ENCODE results near the gene GNAQ. TPM values are rescaled to one million over a fixed set of nuclear protein-coding genes. Genes with fewer than 3 reads are reported as not detected.
"Not testable (repeated sequence)": the region's sequence is repeated elsewhere in the genome, so short reads cannot be mapped to it uniquely, and the experiment has no call there.

The GNAQ gene
- total RNA-seq, 1 experiment from 2014 or later, result 34.1 TPM

GRCh38 chr9:77864211-77864889 lies 167.3 kb downstream of the GNAQ start:
- Mint-ChIP-seq H3K27ac (ENCODE audit: unreplicated experiment) (no peak overlapping the region), H3K9me3 (ENCODE audit: low read depth, unreplicated experiment) (peaks cover 13% of the 10 kb centered on the region), H3K4me1 (ENCODE audit: low read depth, unreplicated experiment) (peaks cover 10% of the 10 kb centered on the region), H3K36me3 (ENCODE audit: insufficient read depth, unreplicated experiment) (no peaks in the 10 kb centered on the region), H3K27me3 (ENCODE audit: unreplicated experiment) (no peaks in the 10 kb centered on the region), H3K4me3 (ENCODE audit: low read depth, unreplicated experiment) (no peak overlapping the region)
- intact Hi-C loops (cut with micrococcal nuclease; ENCODE audit: unreplicated experiment), result no loop called here
- TF ChIP-seq, protein P1, sequence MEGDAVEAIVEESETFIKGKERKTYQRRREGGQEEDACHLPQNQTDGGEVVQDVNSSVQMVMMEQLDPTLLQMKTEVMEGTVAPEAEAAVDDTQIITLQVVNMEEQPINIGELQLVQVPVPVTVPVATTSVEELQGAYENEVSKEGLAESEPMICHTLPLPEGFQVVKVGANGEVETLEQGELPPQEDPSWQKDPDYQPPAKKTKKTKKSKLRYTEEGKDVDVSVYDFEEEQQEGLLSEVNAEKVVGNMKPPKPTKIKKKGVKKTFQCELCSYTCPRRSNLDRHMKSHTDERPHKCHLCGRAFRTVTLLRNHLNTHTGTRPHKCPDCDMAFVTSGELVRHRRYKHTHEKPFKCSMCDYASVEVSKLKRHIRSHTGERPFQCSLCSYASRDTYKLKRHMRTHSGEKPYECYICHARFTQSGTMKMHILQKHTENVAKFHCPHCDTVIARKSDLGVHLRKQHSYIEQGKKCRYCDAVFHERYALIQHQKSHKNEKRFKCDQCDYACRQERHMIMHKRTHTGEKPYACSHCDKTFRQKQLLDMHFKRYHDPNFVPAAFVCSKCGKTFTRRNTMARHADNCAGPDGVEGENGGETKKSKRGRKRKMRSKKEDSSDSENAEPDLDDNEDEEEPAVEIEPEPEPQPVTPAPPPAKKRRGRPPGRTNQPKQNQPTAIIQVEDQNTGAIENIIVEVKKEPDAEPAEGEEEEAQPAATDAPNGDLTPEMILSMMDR (IDR thresholded peaks at IDR 0.05; ENCODE audit: unreplicated experiment), result no peak
- no peak for DNase-seq
- CTCF ChIA-PET, result interaction anchor here (1.6 kb wide), 1 partner anchor 16 kb away, joined by 4 read pairs; no protein-coding TSS in a partner anchor
- no TSS peak for BruUV-seq (replicated peaks)

DNA sequence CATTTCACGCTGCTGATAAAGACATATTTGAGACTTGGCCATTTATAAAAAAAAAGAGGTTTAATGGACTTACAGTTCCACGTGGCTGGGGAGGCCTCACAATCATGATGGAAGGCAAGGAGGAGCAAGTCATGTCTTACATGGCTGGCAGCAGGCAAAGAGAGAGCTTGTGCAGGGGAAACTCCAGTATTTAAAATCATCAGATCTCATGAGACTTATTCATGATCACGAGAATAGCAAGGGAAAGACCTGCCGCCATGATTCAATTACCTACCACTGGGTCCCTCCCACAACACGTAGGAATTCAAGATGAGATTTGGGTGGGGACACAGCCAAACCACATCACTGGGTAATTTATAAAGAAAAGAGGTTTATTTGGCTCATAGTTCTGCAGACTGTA lies 168.0 kb downstream of the GNAQ start:
- not testable (repeated sequence) for H3K36me3 Mint-ChIP-seq (ENCODE audit: insufficient read depth, unreplicated experiment)
- H3K9me3 Mint-ChIP-seq (ENCODE audit: low read depth, unreplicated experiment), result peaks cover 18% of the 10 kb centered on the region

DNA sequence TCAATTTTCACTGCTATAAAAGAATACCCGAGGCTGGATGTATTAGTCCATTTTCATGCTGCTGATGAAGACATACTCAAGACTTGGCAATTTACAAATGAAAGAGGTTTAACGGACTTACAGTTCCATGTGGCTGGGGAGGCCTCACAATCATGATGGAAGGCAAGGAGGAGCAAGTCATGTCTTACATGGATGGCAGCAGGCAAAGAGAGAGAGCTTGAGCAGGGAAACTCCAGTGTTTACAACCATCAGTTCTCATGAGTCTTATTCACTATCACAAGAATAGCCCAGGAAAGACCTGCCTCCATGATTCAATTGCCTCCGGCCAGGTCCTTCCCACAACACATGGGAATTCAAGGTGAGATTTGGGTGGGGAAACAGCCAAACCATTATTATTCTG lies 170.7 kb downstream of the GNAQ start:
- H3K36me3 Mint-ChIP-seq (ENCODE audit: insufficient read depth, unreplicated experiment); H3K4me3 Mint-ChIP-seq (ENCODE audit: low read depth, unreplicated experiment); H3K27ac Mint-ChIP-seq (ENCODE audit: unreplicated experiment); BruUV-seq (replicated peaks); DNase-seq; H3K27me3 Mint-ChIP-seq (ENCODE audit: unreplicated experiment); CTCF ChIA-PET; intact Hi-C loops (cut with micrococcal nuclease; ENCODE audit: unreplicated experiment): not testable (repeated sequence)
- Mint-ChIP-seq H3K9me3 (ENCODE audit: low read depth, unreplicated experiment) (peaks cover 21% of the 10 kb centered on the region), H3K4me1 (ENCODE audit: low read depth, unreplicated experiment) (peaks cover 27% of the 10 kb centered on the region)

More for the DNA sequence above, 168.0 kb downstream of the GNAQ start:
- H3K27ac Mint-ChIP-seq (ENCODE audit: unreplicated experiment); H3K4me3 Mint-ChIP-seq (ENCODE audit: low read depth, unreplicated experiment); DNase-seq; intact Hi-C loops (cut with micrococcal nuclease; ENCODE audit: unreplicated experiment); H3K27me3 Mint-ChIP-seq (ENCODE audit: unreplicated experiment); CTCF ChIA-PET; BruUV-seq (replicated peaks): not testable (repeated sequence)
- H3K4me1 Mint-ChIP-seq (ENCODE audit: low read depth, unreplicated experiment), result peaks cover 10% of the 10 kb centered on the region

GRCh38 chr9:77857513-77858259 lies 173.9 kb downstream of the GNAQ start:
- no peaks in the 10 kb centered on the region for H3K36me3 Mint-ChIP-seq (ENCODE audit: insufficient read depth, unreplicated experiment)
- TF ChIP-seq, protein P1 (IDR thresholded peaks at IDR 0.05; ENCODE audit: unreplicated experiment), result no peak
- H3K4me1 Mint-ChIP-seq (ENCODE audit: low read depth, unreplicated experiment), result peaks cover 35% of the 10 kb centered on the region
- no peaks in the 10 kb centered on the region for H3K27me3 Mint-ChIP-seq (ENCODE audit: unreplicated experiment)
- no peak overlapping the region for H3K27ac Mint-ChIP-seq (ENCODE audit: unreplicated experiment)
- intact Hi-C loops (cut with micrococcal nuclease; ENCODE audit: unreplicated experiment), result no loop called here
- BruUV-seq (replicated peaks), result no TSS peak
- peaks cover 10% of the 10 kb centered on the region for H3K9me3 Mint-ChIP-seq (ENCODE audit: low read depth, unreplicated experiment)
- H3K4me3 Mint-ChIP-seq (ENCODE audit: low read depth, unreplicated experiment), result no peak overlapping the region
- no peak for DNase-seq
- CTCF ChIA-PET, result interaction anchor here (1.1 kb wide), 1 partner anchor 418 kb away, joined by 5 read pairs; no protein-coding TSS in a partner anchor

GRCh38 chr9:77856615-77857014 lies 175.0 kb downstream of the GNAQ start:
- intact Hi-C loops (cut with micrococcal nuclease; ENCODE audit: unreplicated experiment), result no loop called here
- H3K4me1 Mint-ChIP-seq (ENCODE audit: low read depth, unreplicated experiment), result peaks cover 35% of the 10 kb centered on the region

More at GRCh38 chr9:77856615-77857014, 175.0 kb downstream of the GNAQ start:
- no peaks in the 10 kb centered on the region for H3K27me3 Mint-ChIP-seq (ENCODE audit: unreplicated experiment)
- DNase-seq, result no peak
- TF ChIP-seq, protein P1 (IDR thresholded peaks at IDR 0.05; ENCODE audit: unreplicated experiment), result no peak
- no peaks in the 10 kb centered on the region for H3K36me3 Mint-ChIP-seq (ENCODE audit: insufficient read depth, unreplicated experiment)
- no TSS peak for BruUV-seq (replicated peaks)
- CTCF ChIA-PET, result no interaction called here
- H3K4me3 Mint-ChIP-seq (ENCODE audit: low read depth, unreplicated experiment), result no peak overlapping the region
- peaks cover 10% of the 10 kb centered on the region for H3K9me3 Mint-ChIP-seq (ENCODE audit: low read depth, unreplicated experiment)
- no peak overlapping the region for H3K27ac Mint-ChIP-seq (ENCODE audit: unreplicated experiment)
